Esophagus mucosa (tissue), 1 donor: ENCODE measurements around the gene ADM5. TPM values are rescaled to one million over a fixed set of nuclear protein-coding genes. Genes with fewer than 3 reads are reported as not detected.
A peak's percentile ranks its signal among the peaks of the same experiment; 100 is the strongest.

ENCODE experiments used
- ATAC-seq: fragments of 200-7000 bp; cut with Tn5 transposase; one replicate; pipeline ENCODE4 v1.9.1; 2020
- total RNA-seq: library from RNA; stranded (reverse); gene quantifications from one replicate; pipeline ENCODE4 v1.2.4, GENCODE V29; 2023
- donor health status: DM: yes; HTN: yes; CAD: no.

The ADM5 gene
- 0.92 TPM for total RNA-seq

- peak; percentile 50 for ATAC-seq
These were observed at the start of gene ADM5 for GRCh38 chr19:49689133-49690078. TSS of gene ADM5 (plus strand) at chr19:49689594. CDS start at chr19:49689838, 244 bp downstream.

- ATAC-seq, result peak; percentile 74
These were observed 49.1 kb upstream of the ADM5 start, which contains the start of gene RRAS for GRCh38 chr19:49640113-49640898. TSS of gene RRAS (minus strand) at chr19:49640143. CDS start at chr19:49640098, 45 bp downstream.

- ATAC-seq, result peak; percentile 84
These were observed 47.5 kb upstream of the ADM5 start, which contains the start of gene SCAF1 for GRCh38 chr19:49641688-49642491. TSS of gene SCAF1 (plus strand) at chr19:49642209. CDS start at chr19:49645027, 2,818 bp downstream.

GRCh38 chr19:49642492-49643035 is 46.8 kb upstream of the ADM5 start:
- no peak for ATAC-seq

- ATAC-seq, result no peak
These were observed 45.9 kb upstream of the ADM5 start for GRCh38 chr19:49643466-49643865.

- ATAC-seq, result no peak
These were observed 43.8 kb upstream of the ADM5 start for GRCh38 chr19:49645592-49645991.

- no peak for ATAC-seq
These were observed 43.4 kb upstream of the ADM5 start for GRCh38 chr19:49645995-49646394.

GRCh38 chr19:49646586-49646985 is 42.8 kb upstream of the ADM5 start:
- no peak for ATAC-seq

GRCh38 chr19:49651029-49651819 is 38.2 kb upstream of the ADM5 start:
- no peak for ATAC-seq

GRCh38 chr19:49651820-49652550 is 37.4 kb upstream of the ADM5 start:
- ATAC-seq, result no peak

GRCh38 chr19:49652551-49653465 is 36.6 kb upstream of the ADM5 start:
- ATAC-seq, result no peak

GRCh38 chr19:49653466-49653806 is 36.0 kb upstream of the ADM5 start:
- ATAC-seq, result no peak

- no peak for ATAC-seq
These were observed 34.8 kb upstream of the ADM5 start for GRCh38 chr19:49654581-49654980.

- ATAC-seq, result no peak
These were observed 33.6 kb upstream of the ADM5 start for GRCh38 chr19:49655570-49656455.

GRCh38 chr19:49656456-49657109 is 32.8 kb upstream of the ADM5 start:
- no peak for ATAC-seq

- ATAC-seq, result no peak
These were observed 31.8 kb upstream of the ADM5 start for GRCh38 chr19:49657493-49658138.

- no peak for ATAC-seq
These were observed 31.3 kb upstream of the ADM5 start for GRCh38 chr19:49658139-49658517.
